HG03066 (cell line): Measurements from ENCODE around the gene DPYSL5.

Source experiments
- ATAC-seq: cut with Tn5 transposase; IDR thresholded peaks from one replicate; pipeline ENCODE4 v1.9.1; 2021; ENCODE audit warnings: low read depth; ENCODE audit not compliant: unreplicated experiment

The DPYSL5 gene

DNA sequence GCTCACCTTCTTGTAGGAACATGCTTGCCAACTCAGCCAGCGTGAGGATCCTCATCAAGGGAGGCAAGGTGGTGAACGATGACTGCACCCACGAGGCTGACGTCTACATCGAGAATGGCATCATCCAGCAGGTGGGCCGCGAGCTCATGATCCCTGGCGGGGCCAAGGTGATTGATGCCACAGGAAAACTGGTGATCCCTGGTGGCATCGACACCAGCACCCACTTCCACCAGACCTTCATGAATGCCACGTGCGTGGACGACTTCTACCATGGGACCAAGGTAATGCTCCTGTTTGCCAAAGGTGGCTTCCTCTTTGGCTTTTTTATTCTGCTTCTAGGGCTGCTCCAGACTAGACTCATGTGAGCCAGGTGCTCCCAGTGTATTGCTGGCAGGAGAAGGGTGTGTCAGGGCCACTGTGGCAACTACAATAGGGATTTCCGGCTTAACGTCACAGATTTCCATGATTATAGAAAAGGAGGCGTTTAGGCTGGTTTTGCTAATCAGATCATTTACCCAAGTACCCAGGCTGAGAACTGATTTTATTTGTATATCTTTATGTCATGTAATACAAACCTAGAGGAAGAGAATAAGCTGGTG lies 50.6 kb downstream of the DPYSL5 start:
- ATAC-seq: no peak

DNA sequence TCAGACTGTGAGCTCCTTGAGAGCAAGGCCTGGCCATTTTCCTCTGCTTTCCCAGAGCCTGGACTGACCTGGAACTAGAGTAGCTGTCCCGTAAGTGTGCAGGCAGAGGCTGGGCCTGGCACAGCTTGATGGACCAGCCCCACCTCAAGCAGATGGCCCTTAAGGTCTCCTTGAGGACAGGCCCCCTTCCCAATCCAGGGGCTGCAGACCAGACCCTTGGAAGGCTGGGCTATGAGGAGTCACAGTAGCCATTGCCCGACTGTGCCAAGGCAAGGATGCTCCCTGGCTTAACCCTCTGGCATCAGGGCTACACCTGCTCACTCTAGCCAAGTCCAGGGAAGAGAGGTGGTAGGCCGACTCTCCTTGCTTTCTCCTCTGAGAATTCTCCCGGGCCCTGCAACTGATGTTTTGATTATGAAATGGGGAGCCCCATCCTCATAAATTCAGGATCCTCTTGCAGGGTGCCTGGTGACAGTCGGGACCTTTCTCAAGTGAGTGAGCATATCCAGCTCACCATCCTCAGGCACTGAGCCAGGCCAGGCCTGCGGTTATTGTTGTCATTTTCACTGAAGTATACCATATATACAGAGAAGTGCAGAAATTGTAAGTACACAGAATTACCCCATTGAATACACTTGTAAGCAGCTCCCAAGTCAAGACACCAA lies 51.7 kb downstream of the DPYSL5 start:
- no peak for ATAC-seq

DNA sequence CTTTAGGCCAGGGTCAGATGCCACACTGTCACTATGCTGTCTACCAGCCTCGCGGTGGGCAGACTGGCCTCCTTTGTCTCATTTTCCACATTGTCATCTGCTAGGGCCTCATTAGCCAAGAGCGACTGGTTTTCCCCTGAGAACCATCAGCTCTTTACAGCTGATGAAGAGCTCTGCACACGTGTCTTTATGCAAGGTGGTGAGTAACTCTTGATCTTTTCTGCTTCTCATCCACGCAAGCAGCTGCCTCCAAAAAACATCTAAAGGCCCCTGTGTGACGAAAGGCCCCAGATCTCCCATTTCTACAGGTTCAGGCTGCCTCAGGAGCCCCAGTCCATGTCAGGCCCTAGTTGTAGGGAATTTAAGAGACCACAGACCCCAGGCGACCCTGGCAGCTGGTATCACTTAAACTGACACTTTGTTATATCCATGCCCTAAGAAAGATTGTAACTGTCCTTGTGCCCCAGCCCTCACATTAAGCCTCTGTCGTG lies 52.9 kb downstream of the DPYSL5 start:
- no peak for ATAC-seq

DNA sequence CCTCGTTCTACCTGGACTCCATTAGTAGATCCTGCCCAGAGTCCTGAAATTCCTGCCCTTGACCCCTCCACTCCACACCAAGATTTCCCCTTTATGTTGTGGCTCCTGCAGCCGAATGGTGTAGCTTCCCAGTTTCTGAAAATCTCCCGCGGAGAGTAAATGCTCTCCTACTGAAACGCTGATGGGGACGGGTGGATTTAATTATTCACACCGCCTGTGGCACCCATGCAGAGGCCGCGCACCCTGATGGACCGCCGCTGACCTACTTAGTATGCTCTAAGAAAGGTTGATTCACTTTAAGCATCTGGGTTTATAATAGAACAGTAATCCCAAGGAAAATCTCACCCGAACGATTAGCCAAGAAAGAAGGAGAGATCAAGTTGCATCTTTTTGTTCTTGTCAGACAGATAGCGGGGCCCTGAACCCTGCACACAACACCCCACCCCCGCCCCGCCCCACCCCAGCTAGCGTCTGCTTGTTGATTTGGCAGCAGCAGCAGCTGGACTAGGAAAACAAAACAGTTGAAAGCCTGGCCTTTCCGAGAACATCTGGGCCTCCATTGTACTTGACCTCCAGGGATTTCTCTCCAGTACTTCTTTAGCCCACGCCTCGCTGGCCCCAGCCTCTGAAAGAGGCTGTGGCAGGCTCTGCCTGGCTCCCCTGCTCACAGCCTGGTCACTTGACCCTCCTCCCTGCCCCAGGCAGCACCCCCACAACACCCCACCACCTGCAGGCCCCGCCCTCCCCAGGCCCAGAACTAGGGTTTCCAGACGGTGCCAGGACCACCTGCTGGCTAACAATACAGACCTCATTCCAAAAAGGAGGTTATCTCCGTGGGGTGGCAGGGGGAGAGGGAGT lies 53.6 kb downstream of the DPYSL5 start:
- no peak for ATAC-seq

DNA sequence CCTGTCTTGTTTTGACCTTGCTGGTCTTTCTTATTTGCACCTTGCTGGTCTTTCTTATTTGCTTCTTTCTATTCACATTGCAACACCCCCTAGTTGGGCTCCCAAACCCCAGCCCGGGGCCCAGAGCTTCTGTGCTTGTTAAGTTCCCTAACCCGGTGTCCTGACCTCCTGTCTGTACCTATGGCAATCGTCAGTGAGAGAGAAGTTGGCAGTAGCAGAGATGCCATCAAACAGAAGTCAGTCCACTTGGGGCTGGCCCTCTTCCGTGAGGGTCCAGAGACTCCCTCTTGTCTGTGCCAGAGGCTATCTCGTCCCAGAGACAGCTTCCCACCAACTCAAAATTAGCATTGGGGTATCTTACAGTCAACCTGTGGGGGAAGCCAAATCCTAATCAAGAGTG lies 55.7 kb downstream of the DPYSL5 start:
- ATAC-seq: no peak

DNA sequence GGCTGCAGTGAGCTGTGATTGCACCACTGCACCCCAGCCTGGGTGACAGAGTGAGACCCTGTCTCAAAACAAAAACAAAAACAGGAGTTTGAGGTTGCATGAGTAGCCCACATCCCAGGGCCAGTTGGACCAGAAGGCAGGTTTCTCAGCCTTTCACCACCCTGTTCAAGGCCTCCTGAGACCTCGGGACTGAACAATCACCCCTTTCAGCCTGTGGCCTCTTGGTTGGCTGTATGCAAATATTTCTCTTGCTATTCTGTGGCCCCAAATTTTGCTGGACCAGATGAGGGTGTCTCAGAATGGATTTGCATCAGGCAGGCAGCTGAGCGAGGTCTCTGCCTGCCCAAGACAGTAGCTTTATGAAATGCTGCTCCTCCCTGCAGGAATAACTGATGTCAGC lies 56.9 kb downstream of the DPYSL5 start:
- ATAC-seq: no peak

DNA sequence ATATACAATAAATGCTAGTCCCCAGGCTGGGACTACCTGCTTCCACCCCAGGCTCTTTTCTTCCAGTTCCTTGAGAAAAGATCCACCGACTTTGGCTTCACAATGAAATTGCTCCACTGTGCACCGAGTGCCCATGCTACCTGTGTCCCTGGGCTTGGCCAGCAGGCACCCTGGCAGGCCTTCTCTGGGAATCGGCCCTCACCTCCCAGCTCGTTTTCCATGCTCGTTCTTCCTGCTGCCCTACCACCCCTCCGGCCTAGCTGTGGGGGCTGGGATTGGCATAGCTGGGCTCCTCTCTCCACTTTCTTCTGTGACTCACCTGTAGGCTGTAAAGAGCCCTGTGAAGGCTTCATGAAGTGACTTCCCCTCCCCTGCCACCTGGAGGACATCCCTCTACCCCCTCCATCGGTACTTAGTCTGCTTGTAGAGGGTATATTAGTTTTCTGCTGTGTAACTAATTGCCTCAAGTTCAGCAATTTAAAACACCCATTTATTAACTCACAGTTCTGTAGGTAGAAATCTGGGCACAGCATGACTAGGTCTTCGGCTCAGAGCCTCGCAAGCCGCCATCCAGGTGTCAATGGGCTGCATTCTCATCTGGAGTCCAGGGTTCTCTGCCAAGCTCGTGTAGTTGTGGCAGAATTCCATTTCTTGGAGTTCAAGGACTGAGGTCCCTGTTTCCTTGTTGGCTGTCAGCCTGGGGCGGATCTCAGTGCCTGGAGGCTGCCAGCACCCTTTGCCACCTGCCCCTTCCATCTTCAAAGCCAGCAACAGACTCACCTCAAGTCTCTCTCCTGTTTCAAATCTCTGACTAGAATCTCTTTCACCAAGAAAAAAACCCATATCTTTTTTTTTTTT lies 57.6 kb downstream of the DPYSL5 start:
- ATAC-seq: no peak

DNA sequence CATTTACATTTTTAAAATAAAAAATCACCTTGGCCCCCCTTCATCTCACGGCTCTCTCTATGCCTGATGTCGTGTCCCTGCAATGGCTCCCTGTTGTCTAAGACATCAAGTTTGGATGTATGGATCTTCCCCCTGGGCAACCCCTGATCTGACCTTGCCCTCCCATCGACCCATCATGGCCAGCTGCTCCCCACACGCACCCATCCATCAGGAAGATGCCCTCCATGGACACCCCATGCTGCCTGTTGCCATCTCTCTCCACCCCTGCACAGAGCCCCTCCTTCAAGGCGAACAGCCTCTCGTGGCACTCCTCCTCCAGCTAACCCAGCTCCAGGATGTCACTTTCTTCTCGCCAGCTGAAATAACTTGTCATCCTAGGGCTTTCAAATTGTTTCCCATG lies 59.5 kb downstream of the DPYSL5 start:
- ATAC-seq: no peak

DNA sequence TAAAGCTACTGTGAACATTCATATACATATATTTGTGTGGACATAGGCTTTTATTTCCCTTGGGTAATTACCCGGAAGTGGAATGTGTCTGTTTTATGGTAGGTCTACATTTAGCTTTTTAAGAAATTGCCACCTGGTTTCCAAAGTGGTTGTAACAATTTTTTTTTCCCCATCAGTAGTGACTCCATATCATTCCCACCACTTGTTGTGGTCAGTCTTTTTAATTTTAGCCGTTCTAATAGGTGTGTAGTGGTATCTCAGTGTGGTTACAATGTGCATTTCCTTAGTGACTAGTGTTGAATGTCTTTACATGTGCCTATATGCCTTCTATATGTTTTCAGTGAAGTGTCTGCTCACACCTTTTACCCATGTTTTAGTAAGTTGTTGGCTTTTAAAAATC lies 62.2 kb downstream of the DPYSL5 start:
- ATAC-seq: no peak

DNA sequence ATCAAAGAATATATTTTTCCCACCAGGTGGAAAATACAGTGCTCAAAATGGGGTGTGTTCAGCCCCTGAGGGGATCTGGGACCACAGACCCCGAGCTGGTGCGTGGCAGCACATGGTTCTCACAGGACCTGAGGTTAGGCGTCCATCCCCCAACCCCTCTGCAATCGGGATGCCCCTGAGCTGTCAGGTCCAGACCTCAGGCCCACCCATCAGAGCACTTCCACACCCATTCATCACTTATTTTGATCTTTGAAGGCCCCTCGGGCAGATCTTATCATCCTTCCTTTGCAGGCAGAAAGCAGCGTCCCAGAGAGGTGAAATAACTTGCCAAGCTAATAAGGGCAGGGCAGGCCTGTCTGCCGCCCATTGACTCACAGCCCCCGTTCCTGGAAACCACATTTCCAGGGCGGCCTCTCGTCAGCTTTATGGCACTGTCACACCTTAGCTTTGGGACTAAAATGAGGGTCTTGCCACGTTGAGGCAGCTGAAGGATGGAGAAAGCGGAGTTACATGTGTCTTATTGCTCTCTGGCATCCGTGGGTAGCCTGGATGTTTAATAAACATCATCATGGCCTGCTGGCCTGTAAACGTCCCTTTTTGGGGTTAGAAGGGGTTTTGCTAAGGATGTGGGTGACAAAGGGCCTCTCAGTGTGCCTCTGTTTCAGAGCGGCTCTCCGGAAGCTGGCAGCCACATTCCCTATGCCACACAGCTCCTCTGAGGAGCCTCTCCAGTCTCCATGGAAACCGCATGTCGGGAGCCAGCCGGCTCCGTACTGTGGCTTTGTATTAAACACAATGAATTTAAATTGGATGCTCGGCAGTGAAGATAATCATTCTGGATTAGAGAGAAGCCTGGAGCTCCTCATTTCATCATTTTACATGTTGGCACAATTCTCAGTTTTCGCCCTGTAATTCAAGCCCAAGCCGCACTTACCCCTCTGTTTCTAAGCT lies 64.3 kb downstream of the DPYSL5 start:
- ATAC-seq: no peak

DNA sequence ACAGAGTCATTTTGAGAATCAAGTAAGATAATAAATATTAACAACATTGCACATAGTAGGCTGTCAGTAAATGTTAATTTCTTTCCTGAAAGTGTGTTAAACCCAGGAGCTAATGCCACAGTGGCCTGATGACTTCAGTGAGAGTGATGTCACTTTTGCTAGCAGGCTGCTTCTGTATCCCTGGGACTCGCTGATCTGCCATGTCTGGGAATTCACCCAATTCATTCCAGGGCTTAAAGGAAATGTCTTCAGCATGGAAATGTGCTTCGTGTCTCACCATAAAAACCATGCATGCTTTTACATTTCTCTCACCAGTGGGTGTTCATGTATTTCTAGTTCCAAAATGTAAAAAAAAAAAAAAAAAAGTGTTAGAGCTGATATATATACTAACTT lies 65.7 kb downstream of the DPYSL5 start:
- ATAC-seq: no peak

DNA sequence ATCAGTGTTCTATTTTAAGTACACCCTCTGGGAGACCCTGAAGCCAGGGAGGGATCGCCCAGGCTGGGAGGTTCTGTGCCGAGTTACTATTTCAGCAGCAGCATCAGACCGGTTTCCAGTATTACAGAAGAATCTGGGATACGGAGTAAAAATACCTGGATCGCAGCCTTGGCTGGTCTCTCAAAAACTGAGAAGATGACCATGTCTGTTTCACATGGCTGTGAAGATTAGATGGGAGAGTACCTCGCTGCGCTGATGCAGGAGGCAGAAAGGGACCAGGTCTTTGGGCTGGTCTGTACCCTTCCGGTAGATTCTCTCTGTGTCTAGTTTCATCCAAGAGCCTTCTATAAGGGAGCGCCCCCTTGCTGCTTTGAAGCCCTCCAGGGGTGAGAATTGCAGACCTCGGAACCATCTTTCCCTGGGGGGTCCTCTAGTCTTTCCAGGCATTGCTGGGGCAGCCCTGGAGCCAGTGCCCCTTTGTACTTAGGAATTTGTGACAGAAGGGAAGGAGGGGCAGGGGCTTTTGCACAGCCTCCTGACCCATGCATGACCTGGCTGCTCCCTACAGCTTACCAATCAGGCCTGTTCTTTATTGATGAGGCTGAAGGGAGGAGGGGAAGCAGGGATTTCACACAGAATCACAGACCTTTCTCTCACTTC lies 66.2 kb downstream of the DPYSL5 start:
- ATAC-seq: no peak

DNA sequence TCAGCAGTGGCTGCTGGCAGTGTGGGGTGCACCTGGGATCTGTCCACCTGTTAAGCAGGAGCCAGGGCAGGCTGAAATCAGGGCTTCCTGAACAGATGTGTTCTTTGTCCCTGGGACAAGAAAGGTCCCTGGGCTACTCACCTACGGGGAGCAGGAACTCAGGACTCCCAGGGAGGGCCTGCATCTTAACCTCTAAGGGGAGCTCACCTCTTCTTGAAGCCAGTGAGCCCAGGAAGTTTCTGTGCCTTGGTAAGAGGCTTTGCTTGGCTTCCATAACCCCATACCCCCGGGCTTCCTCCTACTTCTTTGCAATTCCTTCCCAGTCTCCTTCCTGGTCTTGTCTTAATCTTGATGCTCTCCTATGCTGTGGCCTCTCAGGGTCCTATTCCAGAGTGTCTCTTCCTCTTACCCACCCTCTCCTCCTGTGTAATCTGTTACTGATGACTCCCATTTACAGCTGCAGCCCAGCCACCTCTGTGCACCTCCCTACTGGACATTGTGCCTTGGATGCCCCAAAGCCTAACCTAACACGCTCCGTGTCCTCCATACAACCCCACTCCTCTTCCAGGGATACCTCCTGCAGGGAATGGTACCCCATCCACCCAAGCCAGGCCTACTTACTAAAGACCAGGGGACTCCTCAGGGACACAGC lies 66.9 kb downstream of the DPYSL5 start:
- no peak for ATAC-seq

DNA sequence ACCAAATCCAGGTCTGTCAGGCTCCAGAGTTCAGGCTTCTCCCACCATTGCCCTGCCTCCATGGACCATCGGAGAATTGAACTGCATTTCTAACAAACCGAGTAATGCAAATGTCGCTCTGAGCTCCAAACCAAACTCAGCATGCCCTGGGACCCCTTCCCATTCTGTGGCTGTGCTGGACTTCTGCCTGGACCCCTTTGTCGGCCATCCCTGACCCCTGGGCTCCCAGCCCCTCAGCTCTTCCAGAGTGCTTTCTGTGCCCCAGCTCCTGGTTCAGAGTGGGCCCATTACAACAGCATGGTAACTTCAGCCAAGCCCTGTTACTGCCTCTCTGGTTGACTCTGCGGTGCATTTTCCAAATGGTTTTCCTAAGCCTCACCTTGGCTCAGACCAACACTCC lies 67.4 kb downstream of the DPYSL5 start:
- ATAC-seq: no peak

DNA sequence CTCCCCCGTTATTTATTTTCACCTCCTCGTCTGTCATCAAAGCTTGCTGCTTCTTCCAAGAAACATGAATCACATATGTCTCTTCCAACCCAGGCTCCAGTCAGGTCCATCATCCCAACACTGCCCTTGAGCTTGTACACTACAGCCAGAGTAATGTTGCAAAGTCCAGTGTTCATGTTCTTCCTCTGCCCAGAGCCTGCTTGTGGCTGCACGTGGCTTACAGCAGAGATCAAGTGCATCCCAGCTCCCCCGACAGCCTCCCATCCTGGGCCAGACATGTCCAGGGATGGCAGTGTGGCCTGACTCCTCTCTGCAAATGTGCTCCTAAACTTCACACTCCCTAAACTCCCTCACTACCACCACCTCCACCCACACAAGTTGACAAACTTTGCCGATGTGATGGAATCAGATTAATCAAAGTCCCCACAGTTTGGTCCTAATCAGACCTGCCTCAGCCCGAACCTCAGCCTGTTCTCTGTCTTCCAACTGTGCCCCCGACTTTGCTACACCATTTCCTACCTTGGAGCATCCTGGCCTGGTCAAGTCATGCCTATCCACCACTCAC lies 68.3 kb downstream of the DPYSL5 start:
- no peak for ATAC-seq

DNA sequence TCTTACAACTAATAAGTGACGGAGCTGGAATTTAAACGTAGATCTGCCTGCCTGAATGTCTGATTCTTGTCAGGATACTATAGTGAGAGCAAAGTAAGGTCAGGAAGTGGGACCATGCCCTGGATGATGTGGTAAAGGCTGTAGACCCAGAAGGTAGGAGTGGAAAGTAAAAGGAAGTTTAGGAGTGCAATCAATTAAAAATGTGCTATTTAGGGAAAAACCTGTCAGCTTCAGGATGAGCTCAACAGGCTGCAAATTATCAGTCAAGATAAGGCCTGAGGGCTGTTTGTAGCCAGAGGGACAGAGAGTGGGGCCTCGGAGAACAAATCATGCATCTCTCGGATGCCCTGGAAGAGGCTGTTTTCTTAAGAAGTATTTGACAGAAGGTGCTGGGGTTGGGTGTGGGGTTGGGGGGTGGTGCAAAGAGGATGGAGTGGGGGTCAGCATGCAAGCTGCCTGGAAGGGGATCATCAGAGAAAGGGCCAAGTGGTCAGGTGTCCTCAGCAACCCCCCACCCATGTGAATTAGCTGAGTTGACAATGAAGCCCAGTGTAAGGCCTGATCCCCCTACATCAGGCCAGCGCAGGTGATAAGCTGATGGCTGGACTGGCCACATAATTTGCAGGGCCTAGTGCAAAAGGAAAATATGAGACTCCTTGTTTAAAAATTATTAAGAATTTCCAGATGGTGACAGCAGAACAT lies 69.4 kb downstream of the DPYSL5 start:
- no peak for ATAC-seq

DNA sequence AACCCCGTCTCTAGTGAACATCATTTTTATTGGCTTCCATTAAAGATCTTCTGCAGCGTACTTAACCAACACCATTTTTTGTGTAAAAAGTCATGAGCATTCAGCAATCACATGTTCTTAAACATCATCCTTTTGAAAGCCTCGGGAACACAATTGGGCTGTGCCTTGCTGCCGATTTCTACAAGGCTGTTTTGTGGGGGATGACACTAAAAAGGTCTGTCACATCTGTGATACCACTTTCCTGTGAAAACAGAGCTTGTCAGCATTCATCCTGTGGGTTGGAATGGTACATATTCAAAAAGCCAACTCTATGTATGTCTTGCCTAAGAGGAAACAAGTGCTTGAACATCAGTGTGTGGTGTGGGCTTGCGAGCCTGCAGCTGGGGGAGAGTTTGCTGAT lies 73.4 kb downstream of the DPYSL5 start:
- no peak for ATAC-seq
